Measurements from ENCODE around the gene PSMB3. TPM values are rescaled to one million over a fixed set of nuclear protein-coding genes. Genes with fewer than 3 reads are reported as not detected.
"Not testable (repeated sequence)": the region's sequence is repeated elsewhere in the genome, so short reads cannot be mapped to it uniquely, and the experiment has no call there.

Gene PSMB3
- polyA plus RNA-seq, 1 experiment, result 234 TPM

DNA sequence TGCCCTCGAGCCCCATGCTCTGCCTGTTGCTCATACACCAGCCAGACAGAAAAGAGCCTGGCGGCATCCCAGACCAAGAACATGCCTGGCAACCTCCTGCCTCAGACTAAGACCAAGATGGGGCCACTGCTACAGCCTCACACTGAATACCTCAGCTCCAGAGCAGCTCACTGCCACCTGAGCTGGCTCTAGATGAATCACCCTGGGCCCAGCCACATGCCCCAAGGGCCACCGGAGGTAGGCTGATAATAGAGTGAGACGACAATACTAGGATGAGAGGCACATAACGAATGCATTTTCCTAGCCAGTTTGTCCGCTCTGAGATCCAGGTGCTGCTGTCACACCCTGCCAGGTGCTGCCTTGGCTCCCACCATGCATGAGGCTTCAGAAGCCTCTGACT, 33.8 kb downstream of the PSMB3 start:
- ChIA-PET POLR2A (interaction anchor here (1.2 kb wide), 1 partner anchor 11 kb away, joined by 3 read pairs; no protein-coding TSS in a partner anchor), CTCF (no interaction called here)
- Histone ChIP-seq H3K27ac (ENCODE audit: low read depth, low read length) (no peak overlapping the region), H3K9me3 (ENCODE audit: control insufficient read depth, insufficient read depth, low read length) (no peaks in the 10 kb centered on the region), H3K4me3 (ENCODE audit: low read depth, low read length) (no peak overlapping the region), H3K27me3 (ENCODE audit: control insufficient read depth, insufficient read depth, low read length) (no peaks in the 10 kb centered on the region)
- TF ChIP-seq, protein P1, sequence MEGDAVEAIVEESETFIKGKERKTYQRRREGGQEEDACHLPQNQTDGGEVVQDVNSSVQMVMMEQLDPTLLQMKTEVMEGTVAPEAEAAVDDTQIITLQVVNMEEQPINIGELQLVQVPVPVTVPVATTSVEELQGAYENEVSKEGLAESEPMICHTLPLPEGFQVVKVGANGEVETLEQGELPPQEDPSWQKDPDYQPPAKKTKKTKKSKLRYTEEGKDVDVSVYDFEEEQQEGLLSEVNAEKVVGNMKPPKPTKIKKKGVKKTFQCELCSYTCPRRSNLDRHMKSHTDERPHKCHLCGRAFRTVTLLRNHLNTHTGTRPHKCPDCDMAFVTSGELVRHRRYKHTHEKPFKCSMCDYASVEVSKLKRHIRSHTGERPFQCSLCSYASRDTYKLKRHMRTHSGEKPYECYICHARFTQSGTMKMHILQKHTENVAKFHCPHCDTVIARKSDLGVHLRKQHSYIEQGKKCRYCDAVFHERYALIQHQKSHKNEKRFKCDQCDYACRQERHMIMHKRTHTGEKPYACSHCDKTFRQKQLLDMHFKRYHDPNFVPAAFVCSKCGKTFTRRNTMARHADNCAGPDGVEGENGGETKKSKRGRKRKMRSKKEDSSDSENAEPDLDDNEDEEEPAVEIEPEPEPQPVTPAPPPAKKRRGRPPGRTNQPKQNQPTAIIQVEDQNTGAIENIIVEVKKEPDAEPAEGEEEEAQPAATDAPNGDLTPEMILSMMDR (IDR thresholded peaks at IDR 0.05; ENCODE audit: low read depth, low read length), result no peak
- no peak for DNase-seq (ENCODE audit: low read depth, low spot score)

DNA sequence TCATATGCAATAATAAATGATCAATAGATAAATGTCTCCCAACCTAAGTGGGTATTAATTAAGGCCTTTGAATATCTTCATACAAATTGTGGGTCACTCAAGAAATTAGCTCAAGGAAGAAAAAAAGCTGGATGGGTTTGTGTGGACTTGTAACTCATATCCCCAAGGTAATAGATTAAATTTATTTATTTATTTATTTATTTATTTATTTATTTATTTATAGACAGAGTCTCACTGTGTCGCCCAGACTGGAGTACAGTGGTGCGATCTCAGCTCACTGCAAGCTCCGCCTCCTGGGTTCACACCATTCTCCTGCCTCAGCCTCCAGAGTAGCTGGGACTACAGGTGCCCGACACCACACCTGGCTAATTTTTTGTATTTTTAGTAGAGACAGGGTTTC, 35.5 kb downstream of the PSMB3 start:
- H3K9me3 ChIP-seq (ENCODE audit: control insufficient read depth, insufficient read depth, low read length); H3K27ac ChIP-seq (ENCODE audit: low read depth, low read length); POLR2A ChIA-PET; DNase-seq (ENCODE audit: low read depth, low spot score); H3K4me3 ChIP-seq (ENCODE audit: low read depth, low read length); H3K27me3 ChIP-seq (ENCODE audit: control insufficient read depth, insufficient read depth, low read length): not testable (repeated sequence)
- CTCF ChIA-PET, result interaction anchor here (1.0 kb wide), 1 partner anchor 59 kb away, joined by 3 read pairs; no protein-coding TSS in a partner anchor

DNA sequence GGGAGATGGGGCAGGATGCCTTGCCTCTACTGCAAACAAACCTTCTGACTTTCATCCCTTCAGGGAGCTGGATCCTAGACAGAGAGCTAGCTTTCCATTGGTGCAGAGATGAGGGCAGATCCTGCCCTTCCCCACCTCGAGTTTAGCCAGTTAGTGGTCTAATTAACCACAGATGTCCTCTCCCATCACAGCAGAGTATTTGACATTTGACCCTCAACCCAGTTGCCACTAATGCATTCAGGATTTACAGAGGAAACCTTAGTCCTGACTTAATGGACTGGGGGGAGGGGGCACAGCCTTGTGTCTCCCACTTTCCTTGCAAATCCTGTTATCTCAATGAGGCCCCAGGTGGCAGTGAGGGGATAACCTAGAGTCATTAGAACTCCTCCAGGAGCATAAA, 36.6 kb downstream of the PSMB3 start:
- H3K27me3 ChIP-seq (ENCODE audit: control insufficient read depth, insufficient read depth, low read length), result no peaks in the 10 kb centered on the region
- H3K9me3 ChIP-seq (ENCODE audit: control insufficient read depth, insufficient read depth, low read length), result no peaks in the 10 kb centered on the region
- H3K27ac ChIP-seq (ENCODE audit: low read depth, low read length), result no peak overlapping the region
- H3K4me3 ChIP-seq (ENCODE audit: low read depth, low read length), result no peak overlapping the region
- CTCF ChIA-PET, result interaction anchor here (0.6 kb wide), 1 partner anchor 787 kb away, joined by 8 read pairs; no protein-coding TSS in a partner anchor
- TF ChIP-seq, protein P1 (IDR thresholded peaks at IDR 0.05; ENCODE audit: low read depth, low read length), result no peak
- POLR2A ChIA-PET, result no interaction called here
- no peak for DNase-seq (ENCODE audit: low read depth, low spot score)

DNA sequence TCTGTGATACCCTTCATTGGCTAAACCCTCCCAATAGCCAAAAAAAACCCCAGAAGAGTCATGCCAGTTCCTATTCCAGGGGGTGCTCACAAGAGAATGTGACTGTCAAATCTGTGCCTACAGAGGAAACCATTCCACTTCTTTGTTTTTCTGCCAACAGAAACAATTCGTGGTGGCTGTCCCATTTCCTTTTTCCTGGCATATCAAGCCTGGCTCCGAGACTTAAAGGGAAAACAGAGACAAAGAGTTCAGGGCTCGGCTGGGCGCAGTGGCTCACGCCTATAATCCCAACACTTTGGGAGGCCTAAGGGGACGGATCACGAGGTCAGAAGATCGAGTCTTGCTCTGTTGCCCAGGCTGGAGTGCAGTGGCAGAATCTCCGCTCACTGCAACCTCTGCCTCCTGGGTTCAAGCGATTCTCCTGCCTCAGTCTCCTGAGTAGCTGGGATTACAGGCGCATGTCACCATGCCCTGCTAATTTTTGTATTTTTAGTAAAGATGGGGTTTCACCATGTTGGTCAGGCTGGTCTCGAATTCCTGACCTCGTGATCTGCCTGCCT, 37.7 kb downstream of the PSMB3 start:
- CTCF ChIA-PET; H3K27me3 ChIP-seq (ENCODE audit: control insufficient read depth, insufficient read depth, low read length); H3K4me3 ChIP-seq (ENCODE audit: low read depth, low read length); H3K9me3 ChIP-seq (ENCODE audit: control insufficient read depth, insufficient read depth, low read length); DNase-seq (ENCODE audit: low read depth, low spot score); H3K27ac ChIP-seq (ENCODE audit: low read depth, low read length): not testable (repeated sequence)
- POLR2A ChIA-PET, result interaction anchor here (0.7 kb wide), 1 partner anchor 9 kb away, joined by 3 read pairs; no protein-coding TSS in a partner anchor

DNA sequence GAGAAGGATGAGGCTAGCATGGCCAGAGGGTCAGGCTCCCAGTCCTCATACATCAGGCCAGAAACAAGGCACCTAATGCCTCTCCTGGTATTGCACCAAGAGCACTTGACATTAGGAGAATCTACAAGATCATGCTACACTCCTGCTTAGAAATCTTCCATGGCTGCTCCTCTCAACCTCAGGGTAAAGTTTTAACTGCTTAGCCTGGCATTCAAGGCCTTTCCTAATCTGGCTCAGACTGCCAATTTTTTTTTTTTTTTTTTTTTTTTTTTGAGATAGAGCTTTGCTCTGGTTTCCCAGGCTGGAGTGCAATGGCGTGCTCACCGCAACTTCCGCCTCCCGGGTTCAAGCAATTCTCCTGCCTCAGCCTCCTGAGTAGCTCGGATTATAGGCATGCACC, 38.6 kb downstream of the PSMB3 start:
- ChIA-PET POLR2A (interaction anchor here (0.8 kb wide), 1 partner anchor 22 kb away, joined by 5 read pairs; no protein-coding TSS in a partner anchor), CTCF (no interaction called here)
- TF ChIP-seq, protein P1 (IDR thresholded peaks at IDR 0.05; ENCODE audit: low read depth, low read length), result no peak
- Histone ChIP-seq H3K4me3 (ENCODE audit: low read depth, low read length) (no peak overlapping the region), H3K27ac (ENCODE audit: low read depth, low read length) (no peak overlapping the region), H3K27me3 (ENCODE audit: control insufficient read depth, insufficient read depth, low read length) (no peaks in the 10 kb centered on the region), H3K9me3 (ENCODE audit: control insufficient read depth, insufficient read depth, low read length) (no peaks in the 10 kb centered on the region)
- DNase-seq (ENCODE audit: low read depth, low spot score), result no peak

DNA sequence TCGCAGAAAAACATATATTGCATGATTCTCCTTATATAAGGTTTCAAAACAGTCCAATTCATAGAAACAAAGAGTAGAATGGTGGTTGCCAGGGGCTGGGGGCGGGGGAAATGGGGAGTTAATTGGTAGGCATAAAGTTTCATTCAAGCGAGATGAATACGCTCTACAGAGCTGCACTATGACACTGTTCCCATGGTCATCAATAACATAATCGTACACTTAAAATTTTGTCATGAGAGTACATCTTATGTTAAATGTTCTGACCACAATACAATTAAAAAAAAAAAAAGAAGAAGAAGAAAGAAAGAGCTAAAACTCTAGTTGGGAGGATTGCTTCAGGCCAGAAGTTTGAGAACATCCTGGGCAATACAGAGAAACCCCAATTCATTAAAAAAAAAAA, 41.7 kb downstream of the PSMB3 start:
- Histone ChIP-seq H3K27ac (ENCODE audit: low read depth, low read length) (no peak overlapping the region), H3K27me3 (ENCODE audit: control insufficient read depth, insufficient read depth, low read length) (no peaks in the 10 kb centered on the region), H3K9me3 (ENCODE audit: control insufficient read depth, insufficient read depth, low read length) (no peaks in the 10 kb centered on the region), H3K4me3 (ENCODE audit: low read depth, low read length) (no peak overlapping the region)
- POLR2A ChIA-PET, result no interaction called here
- no peak for DNase-seq (ENCODE audit: low read depth, low spot score)
- CTCF ChIA-PET, result interaction anchor here (0.7 kb wide), 1 partner anchor 59 kb away, joined by 6 read pairs; no protein-coding TSS in a partner anchor
- TF ChIP-seq, protein P1 (IDR thresholded peaks at IDR 0.05; ENCODE audit: low read depth, low read length), result no peak
